HG03103 (cell line): ENCODE data around the gene GINS3.

Source experiments
- ATAC-seq: cut with Tn5 transposase; IDR thresholded peaks from one replicate; pipeline ENCODE4 v1.9.1; 2021; ENCODE audit warnings: low read depth; ENCODE audit not compliant: unreplicated experiment

The GINS3 gene

DNA sequence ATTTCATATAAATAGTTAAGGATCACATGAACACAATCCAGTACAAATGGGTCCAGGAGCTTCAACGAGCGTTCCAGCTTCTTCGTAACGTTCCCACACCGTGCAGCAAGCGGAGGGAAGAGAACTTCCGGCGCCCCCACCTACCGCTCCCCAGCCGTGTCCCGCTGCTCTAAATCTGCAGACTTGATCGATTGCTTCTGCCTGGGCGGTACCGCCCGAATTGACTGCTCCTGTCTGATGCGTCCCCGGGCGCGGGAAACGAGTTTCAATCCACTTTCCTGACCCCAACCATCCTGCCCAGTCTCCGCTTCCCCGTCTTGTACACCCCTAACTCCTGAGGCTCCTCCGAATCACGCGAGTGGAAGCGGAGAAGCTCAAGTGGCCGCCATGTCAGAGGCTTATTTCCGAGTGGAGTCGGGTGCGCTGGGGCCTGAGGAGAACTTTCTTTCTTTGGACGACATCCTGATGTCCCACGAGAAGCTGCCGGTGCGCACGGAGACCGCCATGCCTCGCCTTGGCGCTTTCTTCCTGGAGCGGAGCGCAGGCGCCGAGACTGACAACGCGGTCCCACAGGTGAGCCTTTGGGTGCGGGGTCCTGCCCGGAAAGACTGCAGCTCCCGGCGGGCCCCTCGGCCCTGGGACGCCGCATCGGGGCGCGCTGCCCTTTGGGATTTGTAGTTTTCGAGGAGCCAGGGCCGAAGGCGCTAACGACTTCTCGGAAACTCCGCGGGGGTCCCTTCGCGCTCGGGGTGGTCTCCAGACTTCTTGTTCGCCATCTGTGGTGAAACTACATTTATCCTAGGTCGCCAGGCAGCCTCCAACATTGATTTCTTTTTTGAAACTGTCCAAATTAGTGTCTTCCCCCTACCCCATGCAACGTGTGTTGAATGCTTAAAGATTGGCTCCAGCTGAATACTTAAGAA lies at the start of gene GINS3:
Gene GINS3 (plus strand): TSS at position 257 of the 923 bp plus-strand sequence. CDS start 131 bp downstream, at position 388.
- peak; percentile 94 for ATAC-seq

DNA sequence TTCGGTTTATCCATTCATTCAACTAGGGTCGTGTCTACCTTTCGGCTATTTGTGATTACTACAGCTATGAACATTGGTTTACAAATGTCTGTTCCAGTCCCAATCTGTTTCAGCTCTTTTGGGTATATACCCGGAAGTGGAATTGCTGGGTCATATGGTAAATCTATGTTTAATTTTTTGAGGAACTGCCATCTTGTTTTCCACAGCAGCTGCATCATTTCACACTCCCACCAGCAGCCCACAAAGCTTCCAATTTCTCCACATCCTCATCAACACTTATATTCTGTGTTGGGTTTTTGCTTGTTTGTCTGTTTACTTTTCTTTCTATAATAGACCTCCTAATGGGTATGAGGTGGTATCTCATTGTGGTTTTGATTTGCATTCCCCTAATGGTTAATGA lies 48.7 kb upstream of the GINS3 start:
- ATAC-seq: no peak

DNA sequence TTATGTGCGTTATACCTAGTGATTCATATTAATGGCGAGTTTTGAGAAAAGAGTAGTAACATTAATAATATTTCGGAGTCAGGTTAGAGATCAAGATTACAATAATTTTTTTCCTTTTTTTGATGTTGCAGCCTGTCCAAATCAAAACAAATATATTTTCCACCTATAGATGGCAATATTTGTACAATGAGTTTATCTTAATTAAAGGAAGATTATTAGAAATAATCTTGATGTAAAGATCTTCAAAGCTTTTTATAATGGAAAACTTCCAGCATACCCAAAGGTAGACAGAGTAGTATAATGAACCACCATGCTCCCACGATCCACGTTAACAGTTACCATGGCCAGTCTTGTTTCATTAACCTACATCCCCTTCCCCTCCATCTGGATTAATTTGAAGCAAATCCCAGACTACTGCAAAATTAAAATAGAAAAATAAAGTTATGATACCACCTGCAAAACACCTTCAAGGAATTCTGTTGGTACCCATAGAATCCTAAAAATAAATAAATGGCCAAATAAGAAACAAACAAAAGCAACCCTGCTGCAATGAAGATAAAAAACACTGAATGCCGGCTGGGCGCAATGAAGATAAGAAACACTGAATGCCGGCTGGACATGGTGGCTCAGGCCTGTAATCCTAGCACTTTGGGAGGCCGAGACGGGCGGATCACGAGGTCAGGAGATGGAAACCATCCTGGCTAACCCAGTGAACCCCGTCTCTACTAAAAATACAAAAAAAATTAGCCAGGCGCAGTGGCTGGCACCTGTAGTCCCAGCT lies 46.5 kb upstream of the GINS3 start:
- ATAC-seq: no peak

DNA sequence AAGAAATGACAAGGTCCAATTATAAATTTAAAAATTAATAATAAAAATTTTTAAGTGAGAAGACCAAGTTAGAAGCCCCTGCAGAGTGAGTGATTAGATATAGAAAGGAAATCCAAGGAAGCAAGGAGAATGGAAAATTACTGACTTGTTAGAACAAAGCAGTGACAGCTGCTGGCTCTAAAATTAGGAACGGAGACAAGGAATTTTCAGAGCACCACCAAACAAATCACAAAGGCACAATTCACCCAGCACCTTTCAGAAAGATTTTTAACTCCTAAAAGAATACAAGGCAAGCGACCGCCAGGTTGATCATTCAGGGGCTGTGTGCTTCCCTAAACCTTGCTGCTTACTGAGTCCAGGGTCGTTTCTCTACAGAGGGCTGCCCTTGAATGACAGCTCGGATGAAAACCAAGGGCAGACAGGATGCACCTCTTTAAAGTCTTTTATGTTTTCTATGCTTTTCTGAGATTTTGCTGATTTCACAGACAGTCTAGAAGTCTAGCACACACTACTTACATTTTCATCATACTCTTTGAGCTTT lies 45.4 kb upstream of the GINS3 start:
- ATAC-seq: no peak

DNA sequence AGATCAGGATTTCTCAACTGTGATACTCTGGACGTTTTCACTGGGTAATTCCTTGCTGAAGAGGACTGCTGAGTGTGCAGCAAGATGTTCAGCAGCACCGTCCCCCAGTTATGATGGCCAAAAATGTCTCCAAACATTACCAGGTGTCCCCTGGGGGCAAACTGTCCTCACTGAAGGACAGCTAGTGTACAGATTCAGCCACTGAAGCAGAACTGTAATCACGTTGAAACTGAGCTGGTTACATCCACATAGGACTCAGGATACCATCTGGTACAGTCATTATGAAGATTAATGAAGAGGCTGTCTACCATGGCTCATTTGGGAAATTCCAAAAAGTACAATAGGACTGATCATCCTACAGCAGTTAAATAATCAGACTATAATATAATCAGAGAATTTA lies 43.3 kb upstream of the GINS3 start:
- ATAC-seq: no peak

DNA sequence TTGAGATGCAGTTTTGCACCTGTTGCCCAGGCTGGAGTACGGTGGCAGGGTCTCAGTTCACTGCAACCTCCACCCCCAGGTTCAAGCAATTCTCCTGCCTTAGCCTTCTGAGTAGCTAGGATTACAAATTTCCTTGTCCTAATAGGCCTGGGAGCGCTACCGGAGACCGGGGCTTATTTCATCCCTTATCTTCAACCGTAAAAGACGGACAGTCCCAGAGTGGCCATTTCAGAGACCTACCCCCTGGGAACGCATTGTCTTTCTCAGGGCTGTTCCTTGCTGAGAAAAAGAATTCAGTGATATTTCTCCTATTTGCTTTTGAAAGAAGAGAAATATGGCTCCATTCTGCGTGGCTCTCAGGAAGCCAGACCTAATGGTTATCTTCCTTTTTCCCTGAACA lies 39.6 kb upstream of the GINS3 start:
- ATAC-seq: no peak

DNA sequence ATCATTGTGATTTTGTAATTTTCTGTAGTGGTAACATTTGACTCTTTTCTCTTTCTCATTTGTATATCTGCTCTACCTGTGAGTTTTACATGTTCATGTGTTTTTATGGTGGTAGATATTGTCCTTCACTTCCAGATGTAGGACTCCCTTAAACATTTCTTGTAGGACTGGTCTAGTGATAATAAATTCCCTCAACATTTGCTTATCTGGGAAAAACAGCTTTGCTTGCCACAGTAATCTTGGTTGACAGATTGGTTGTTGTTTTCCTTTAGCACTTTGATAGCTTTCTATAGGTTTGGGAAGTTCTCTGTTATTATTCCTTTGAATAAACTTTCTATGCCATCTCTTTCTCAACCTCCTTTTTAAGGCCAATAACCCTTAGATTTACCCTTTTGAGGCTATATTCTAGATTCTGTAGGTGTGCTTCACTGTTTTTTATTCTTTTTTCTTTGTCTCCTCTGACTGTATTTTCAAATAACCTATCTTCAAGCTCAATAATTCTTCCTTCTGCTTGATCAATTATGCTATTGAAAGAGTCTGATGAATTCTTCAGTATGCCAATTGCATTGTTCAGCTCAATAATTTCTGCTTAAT lies 32.1 kb upstream of the GINS3 start:
- ATAC-seq: no peak

DNA sequence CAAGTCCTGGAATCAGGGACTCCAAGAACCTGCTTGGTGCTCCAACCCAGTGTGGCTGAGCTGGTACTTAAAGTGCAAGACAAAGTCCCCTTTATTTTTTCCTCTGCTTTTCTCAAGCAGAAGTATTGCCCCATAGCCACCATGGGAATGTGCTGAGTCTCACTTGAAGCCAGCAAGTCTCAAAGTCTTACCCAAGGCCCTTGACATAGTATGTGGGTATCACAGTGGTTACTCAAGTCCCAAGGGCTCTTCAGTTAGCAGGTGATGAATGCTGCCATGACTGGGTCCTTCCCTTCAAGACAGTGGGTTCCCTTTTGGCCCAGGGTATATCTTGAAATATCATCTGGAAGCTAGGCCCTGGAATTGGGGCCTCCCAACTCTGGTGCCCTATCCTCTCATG lies 30.5 kb upstream of the GINS3 start:
- ATAC-seq: no peak

DNA sequence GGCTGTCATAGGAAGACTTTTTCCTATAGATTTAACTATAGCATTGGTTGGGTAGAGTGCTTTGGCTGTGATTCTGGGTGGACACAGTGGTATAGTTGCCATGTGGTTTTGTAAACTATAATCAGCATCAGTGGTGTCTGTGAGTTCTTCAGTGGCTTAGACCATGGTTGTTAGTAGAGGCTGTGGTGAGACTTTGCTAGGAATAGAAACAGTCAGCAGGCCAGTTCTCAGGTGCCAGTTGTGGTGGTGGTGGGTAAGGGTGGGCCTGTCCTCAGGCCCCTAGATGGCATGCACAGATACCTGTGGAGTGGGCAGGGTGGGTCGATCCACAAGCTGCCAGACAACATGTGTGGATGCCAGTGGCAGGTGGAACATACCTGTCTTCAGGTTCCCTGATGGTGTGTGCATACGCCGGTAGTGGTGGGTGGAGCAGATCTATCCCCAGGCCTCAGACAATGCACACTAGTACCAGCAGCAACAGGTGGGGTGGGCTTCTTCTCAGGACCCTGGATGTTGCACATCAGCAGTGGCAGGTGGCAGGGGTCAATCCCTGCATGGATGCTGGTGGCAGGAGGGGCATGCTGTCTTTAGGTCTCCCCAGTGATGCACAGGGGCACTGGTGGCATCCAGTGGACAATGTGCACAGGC lies 28.4 kb upstream of the GINS3 start:
- no peak for ATAC-seq

DNA sequence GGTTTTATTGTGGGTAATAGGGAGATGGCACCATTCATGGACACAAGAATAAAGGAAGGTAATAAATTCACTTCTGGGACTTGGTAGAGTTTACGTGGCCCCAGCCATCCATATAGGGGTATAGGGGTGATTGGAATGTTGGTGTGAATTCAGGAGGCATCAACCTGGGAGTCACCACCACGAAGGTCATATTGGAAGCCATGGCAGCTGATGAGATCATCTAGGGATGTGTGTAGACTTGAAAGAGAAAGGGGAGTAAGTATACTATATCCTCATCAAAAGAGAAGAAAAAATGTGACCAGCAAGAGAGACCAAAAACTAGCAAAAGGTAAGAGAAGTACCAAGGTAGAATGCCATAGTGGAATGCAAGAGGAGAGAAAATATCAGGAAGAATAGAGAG lies 26.6 kb upstream of the GINS3 start:
- no peak for ATAC-seq

DNA sequence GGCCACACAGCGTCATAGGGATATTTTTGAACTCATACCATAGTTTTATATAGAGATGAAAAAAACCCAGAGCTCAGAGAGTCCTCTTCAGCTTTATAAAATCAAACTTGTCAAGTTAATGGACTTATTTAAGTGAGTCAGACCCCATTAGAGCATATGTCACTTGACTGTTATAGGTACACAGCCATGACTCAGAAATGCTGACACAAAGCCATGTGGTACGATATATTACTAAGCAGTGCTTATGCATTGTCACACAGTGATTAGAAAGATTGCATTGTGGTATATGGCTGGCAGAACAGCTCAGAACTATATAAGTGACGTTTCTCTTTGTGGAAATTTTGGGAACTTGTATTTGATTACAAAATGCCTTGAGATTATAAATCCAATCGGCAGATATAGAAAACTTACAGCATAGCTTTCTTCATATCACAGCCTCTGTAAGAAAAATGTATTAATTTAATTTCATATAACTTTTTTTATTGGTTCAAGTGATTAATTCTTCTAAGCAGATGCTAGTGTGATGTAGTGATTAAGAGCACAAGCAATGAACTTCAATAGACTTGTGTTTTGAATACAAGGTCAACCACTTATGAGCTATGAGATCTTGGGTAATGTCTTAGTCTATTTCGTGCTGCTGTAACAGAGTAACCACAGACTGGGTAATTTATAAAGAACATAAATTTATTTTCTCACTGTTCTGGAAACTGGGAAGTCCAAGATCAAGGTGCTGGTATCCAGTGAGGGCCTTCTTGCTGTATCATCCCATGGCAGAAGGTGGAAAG lies 25.8 kb upstream of the GINS3 start:
- no peak for ATAC-seq

DNA sequence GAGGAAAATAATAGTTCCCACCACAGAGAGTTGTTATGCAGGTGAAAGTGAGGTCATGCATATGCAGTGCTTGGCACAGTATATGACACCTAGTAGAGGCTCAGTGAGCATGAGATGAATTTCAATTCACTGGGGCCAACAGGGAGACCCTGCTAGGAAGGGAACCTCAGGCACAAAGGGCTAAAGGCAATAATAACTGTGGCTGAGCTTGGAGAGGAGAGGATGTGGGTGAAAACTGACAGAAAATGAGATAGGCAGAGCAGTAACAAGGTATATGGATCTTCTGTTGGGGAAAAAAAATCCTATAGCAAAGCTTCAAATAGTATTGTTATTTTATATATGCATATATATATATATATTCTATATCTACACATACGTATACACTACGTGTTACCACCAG lies 25.0 kb upstream of the GINS3 start:
- ATAC-seq: no peak

DNA sequence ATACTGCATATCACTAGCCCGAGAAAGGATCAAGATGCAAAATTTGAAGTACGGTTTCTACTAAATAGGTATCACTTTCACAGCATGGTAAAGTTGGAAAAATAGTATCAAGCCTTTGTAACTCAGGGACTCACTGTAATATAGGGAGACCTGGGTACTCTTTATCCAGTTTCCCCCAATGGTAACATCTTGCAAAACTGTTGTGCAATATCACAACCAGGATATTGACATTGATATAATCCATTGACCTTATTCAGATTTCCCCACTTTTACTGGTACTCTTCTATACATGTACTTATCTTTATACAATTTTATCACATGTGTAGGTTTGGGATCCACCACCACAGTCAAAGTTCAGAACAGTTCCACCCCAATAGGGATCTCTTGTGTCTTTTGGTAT lies 20.4 kb upstream of the GINS3 start:
- no peak for ATAC-seq

DNA sequence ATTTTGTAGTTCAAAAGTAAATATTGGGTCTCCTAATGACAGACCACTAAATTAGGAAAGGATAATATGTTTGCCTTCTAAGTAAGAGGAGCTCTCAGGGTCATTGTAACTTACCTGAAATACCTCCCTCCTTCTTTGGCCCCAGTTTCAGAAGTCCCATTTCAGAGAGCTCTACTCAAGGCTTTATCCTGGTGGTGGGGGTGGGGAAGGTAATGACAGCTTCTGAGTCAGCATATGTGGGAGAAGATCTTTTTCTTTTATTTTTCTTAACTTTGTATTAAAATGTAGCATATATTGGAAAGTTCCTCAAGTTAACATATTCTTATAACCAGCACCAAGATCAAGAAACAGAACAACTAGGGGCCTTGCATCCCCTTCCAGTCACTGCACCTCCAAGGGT lies 16.9 kb upstream of the GINS3 start:
- ATAC-seq: no peak

DNA sequence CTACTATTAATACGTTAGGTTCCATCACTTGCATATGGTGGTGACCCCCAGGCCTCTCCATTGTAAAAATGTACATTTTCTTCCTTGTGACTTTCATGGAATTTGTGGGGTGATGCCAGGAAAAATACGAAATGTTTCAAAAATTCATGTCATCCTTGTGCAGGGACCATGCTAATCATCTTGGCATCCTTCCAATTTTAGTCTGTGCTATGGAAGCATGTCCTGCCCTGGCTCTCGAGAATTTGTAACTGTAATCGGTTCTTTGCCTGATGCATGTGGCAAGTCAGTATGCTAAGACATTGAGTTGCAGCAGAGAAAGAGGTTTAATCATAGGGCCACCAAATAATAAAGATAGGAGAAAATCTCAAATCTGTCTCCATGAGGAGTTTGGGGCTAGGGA lies 14.3 kb upstream of the GINS3 start:
- no peak for ATAC-seq

DNA sequence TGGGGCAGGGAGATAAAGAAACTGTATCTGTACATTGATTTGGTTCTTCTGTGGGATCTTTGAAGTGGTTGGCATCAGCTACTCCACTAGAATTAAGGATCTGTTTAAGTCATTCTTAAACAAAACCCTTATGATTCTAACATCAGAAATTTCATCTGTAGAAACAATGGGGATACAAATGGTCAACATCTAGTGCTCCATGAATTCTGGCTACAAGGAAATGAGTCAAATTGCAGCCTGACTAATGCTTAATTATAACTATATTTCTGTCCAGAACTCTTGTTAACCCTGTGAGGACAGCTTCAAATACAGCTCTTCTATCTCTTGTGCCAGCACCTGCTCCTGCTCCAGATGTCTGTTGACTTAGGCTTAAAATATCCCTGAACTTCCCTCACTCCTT lies 13.9 kb upstream of the GINS3 start:
- ATAC-seq: no peak

DNA sequence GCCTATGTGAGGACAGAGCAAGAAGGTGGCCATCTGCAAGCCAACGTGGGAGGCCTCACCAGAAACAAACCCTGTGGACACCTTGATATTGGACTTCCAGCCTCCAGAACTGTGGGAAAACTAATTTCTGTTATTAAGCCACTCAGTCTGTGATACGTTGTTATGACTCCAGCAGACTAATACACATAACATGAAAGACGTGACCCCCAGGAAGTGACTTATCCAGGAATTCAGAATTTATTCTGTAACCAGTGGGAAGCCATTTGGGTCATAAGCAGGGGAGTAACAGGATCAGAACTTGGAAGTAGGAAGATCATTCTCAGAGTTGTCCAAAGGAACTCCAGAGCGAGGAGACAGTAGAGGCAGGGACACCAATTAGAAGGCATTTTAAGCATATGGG lies 12.5 kb upstream of the GINS3 start:
- ATAC-seq: no peak

DNA sequence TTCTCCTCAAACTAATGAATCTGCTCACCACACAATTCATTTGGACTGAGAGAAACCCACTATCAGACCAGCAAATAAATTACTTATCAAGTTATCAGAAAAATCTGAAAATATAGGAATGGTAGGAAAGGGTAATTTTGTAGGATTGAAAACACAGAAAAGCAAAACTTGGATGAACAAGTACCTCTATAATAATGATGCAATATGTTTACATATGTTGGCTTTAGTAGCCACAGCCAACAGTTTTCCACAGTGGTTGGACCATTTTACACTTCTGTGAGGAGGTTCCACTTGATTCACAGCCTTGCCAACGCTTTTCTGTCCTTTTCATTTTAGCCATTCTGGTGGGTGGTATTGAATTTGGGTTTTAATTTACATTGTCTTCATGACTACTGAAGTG lies 10.6 kb upstream of the GINS3 start:
- no peak for ATAC-seq

DNA sequence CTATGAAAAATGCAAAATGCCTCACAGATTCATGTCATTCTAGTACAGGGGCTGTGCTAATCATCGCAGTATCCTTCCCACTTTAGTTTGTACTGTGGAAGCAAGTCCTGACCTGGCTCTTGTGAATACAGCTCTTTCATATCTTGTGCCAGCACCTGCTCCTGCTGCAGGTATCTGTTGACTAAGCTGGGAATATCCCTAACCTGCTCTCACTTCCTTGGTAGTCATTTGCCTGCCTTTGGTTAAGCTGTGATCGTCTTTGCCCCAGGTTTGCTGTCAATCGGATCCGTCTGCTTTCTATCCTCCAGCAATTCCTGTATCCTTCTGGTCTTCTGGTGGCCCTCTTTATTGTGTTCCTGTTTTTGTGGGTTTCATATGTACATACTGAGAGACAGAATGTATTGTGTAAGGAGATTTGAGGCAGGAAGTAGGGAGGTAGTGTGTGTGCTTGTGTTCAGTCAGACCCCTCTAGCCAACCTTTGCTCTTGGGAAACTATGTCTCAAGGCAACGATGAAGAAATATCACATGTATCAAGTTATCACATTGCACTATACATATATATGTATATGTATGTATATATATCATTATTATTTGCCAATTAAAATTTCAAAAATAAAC lies 7.7 kb upstream of the GINS3 start:
- ATAC-seq: no peak
